Muscle layer of colon (tissue), 2 donors: ENCODE data around the gene TAL1.

Experiments
- H3K27ac ChIP-seq: one replicate; pipeline ENCODE4 v1.7.0; 2013; ENCODE audit warnings: low read depth, mild to moderate bottlenecking, low read length, moderate library complexity
- H3K27me3 ChIP-seq, 2 donors: one replicate each; pipeline ENCODE4 v1.7.0; 2013; ENCODE audit warnings: low read length in 2 of 2, mild to moderate bottlenecking in 2 of 2; ENCODE audit not compliant: insufficient read depth in 2 of 2, control insufficient read depth in 1 of 2
- H3K36me3 ChIP-seq: one replicate; pipeline ENCODE4 v1.7.0; 2013; ENCODE audit warnings: mild to moderate bottlenecking, low read length; ENCODE audit not compliant: insufficient read depth
- H3K4me1 ChIP-seq: one replicate; pipeline ENCODE4 v1.7.0; 2013; ENCODE audit warnings: mild to moderate bottlenecking, low read length; ENCODE audit not compliant: insufficient read depth
- H3K4me3 ChIP-seq, 2 donors: one replicate each; pipeline ENCODE4 v1.7.0; 2013; ENCODE audit warnings: low read length in 2 of 2, low read depth in 1 of 2, mild to moderate bottlenecking in 1 of 2, moderate library complexity in 1 of 2
- H3K9ac ChIP-seq: one replicate; pipeline ENCODE4 v1.7.0; 2013; ENCODE audit warnings: low read length
- H3K9me3 ChIP-seq: one replicate; pipeline ENCODE4 v1.7.0; 2013; ENCODE audit warnings: mild to moderate bottlenecking, low read length
- donor health status: abdominal sarcoma.
- donor health status: Adenocarcinoma of cecum.

Gene TAL1

DNA sequence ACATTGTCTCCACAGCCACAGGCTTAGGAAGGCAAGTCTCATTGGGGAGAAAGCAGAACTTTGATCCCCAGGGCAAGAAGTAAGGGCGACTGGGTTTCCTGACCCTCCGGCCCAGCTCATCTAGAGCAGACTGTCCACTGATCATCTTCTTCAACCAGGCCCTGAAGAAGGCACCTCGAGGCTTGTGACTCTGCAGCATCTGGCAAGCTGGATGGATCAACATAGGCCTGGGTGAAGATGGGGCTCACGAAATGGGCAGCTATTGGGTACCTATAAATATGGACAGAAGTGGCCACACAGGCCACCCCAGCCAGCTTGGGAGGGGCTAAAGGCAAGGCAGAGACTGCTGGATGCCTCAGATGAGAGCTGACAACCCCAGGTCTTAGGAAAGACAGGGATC lies 13.0 kb downstream of the TAL1 start:
- H3K27me3 ChIP-seq: peaks cover 13 to 17% of the 10 kb centered on the region in 2 donors
- H3K9ac ChIP-seq: no peak overlapping the region
- no peaks in the 10 kb centered on the region for H3K36me3 ChIP-seq
- H3K27ac ChIP-seq: no peak overlapping the region
- no peaks in the 10 kb centered on the region for H3K9me3 ChIP-seq
- no peaks in the 10 kb centered on the region for H3K4me1 ChIP-seq
- H3K4me3 ChIP-seq: no peak overlapping the region

DNA sequence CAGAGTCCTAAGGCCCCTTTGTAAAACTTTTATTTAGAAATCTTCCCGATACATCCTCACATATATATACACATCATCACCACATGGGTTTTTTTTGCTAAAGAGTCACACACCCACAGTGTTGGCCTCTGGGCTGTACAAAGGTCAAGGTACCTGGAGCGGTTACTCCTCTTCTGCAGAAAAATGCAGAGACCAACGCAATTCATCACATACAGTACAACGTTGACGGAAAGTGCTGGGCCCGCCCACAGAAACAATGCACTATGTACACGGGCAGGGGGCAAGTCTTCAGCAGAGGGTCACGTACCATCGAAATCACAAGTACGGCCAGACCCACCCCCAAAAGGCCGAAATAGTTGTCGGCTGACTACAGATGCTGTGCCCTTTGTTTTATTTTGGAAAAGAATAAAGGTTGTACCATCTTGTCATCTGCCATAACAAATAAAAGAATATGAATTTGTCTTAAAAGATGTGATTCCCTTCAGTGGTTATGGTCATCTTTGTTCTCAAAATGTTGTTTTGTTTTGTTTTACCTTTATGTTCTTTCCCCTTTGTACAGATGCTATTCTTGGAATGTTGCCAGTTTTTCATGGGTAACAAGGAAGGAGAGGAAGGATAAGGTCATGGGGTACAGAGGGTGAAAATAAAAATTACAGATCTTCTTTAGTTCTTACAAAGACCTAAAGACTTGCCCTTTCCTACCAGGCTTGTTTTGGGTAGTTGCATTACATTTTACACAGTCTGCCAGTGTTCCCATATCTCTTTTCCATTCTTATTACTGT lies 15.6 kb downstream of the TAL1 start:
- Histone ChIP-seq H3K27me3 (no peaks in the 10 kb centered on the region), H3K36me3 (no peaks in the 10 kb centered on the region), H3K27ac (no peak overlapping the region), H3K4me1 (no peaks in the 10 kb centered on the region), H3K9me3 (no peaks in the 10 kb centered on the region), H3K4me3 (no peak overlapping the region), H3K9ac (no peak overlapping the region)

DNA sequence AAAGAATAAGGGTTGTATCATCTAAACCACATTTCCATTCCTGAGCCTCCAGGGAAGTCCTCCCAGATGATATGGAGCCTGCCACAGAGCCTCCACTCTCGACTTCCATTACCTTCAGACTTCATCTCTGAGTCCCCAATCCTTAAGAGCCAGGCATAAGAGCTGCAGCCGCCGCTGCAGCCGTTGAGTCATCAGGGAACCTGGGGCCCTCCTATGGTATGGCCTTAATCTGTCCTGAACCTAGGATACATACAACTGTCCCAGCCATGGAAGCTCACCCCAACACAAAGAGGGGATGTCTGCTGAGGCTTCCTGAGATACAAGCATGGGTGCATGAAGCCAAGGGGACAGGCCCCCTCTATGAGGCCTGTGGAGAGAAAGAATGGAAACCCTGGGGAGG lies 16.3 kb downstream of the TAL1 start:
- Histone ChIP-seq H3K27me3 (no peaks in the 10 kb centered on the region), H3K4me1 (no peaks in the 10 kb centered on the region), H3K4me3 (no peak overlapping the region), H3K27ac (no peak overlapping the region), H3K9ac (no peak overlapping the region), H3K36me3 (no peaks in the 10 kb centered on the region), H3K9me3 (no peaks in the 10 kb centered on the region)

DNA sequence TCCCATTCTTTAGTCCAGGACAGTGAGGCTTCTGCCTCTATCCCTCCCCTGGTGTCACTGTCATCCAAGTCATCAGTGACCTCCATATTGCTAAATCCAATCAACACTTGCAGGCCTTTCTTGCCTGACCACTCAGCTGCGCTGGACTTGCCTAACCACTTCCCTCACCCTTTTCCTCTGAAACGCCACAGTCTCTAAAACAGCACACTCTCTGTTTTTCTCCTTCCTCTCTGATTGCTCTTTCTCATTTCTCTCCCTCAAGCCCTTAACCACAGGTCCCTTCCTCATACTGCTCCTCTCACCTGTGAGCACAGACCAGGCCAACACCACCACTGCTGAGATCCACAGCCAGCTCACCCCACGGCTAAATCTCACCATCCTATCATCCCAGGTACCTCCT lies 17.5 kb downstream of the TAL1 start:
- H3K9ac ChIP-seq: no peak overlapping the region

DNA sequence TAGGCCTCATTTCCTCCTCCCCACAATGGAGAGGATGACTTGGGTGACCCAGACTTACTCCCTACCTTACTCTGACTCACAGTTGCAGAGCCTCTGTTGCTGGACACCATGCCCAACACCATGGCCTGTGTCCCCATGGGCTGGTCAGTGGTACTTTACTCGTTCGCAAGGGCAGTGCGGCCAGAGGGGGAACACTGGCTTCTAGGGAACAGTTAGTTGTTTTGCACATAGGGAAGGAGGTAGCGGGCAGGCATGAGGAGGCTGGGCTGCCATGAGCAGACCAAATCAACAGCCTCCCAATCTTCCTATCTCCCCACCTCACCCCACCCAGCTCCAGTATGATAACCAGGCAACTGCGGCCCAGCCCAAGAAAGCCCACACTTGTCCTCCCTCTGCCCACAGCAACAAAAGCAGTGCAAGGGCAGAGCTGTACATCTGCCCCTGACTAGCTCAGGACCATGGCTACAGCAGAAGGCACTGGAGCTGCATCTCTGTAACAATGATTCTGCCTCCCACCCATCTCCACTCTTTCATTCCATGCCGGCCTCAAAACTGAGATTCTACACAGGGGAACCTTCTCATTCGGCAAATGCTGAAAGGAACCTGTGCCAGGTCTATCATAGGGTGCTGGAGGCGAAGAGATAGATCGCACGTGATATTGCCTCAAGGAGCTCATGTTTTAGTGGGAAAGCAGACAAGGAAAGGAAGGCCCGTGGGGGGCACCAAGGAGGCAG lies 18.6 kb downstream of the TAL1 start:
- H3K4me1 ChIP-seq: no peaks in the 10 kb centered on the region
- no peaks in the 10 kb centered on the region for H3K36me3 ChIP-seq
- H3K9ac ChIP-seq: no peak overlapping the region
- H3K27ac ChIP-seq: no peak overlapping the region
- peaks cover 0 to 2% of the 10 kb centered on the region in 2 donors for H3K27me3 ChIP-seq
- no peaks in the 10 kb centered on the region for H3K9me3 ChIP-seq
- no peak overlapping the region for H3K4me3 ChIP-seq

More for the DNA sequence above, 17.5 kb downstream of the TAL1 start:
- no peak overlapping the region for H3K27ac ChIP-seq
- no peak overlapping the region for H3K4me3 ChIP-seq
- H3K9me3 ChIP-seq: no peaks in the 10 kb centered on the region
- no peaks in the 10 kb centered on the region for H3K4me1 ChIP-seq
- H3K36me3 ChIP-seq: no peaks in the 10 kb centered on the region
- H3K27me3 ChIP-seq: no peaks in the 10 kb centered on the region

DNA sequence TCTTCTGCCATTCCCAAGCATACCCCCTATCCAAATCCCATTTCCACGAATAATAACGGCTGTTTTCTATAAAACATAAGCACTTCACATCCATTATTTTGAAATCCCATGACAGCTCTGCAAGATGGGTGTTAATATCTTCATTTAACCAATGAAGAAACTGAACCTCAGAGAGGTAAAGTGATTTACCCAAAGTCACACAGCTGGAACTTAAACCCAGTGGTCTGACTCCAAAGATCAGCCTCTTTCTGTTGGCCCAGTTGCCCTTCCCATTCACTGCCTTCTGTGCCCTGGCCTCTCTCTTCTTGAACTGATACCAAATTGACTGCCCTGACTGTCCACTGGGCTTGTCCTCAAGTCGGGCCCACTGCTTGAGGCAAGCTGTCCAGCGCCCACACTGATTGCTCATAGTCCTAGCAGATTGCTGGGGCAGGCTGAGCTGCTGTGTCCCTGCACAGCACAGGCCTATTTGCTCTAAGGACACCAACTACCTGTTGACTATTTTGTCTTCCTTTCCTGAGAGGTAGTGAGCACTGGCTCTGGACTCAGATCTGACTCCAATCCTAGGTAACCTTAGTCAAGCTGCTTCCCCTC lies 19.3 kb downstream of the TAL1 start:
- Histone ChIP-seq H3K27me3 (peaks cover 0 to 4% of the 10 kb centered on the region in 2 donors), H3K9me3 (no peaks in the 10 kb centered on the region), H3K4me3 (no peak overlapping the region), H3K9ac (no peak overlapping the region), H3K4me1 (no peaks in the 10 kb centered on the region), H3K36me3 (no peaks in the 10 kb centered on the region), H3K27ac (no peak overlapping the region)

DNA sequence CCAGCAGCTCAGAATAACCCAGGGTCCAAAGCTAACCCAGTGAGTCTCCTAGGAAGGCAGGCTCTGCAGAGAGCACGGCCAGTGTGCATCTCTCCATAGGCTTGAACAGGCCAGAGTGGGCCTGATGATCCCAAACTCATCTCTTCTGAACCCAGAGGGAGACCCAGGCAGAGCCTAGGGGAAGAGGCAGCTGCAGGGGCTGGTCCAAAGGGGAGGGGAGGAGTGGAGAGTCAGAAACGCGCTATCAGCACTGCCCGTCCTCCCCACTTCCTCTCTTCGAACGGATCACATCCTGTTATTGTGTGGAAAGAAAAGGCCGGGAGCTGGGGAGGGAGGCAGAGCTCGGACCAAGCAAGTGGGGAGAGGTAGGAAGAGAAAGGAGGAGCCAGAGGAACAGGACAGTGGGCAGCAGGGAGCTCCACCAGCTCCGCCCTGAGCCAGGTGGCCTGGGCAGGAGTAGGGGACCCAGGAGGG lies 20.2 kb downstream of the TAL1 start:
- H3K27ac ChIP-seq: no peak overlapping the region
- H3K36me3 ChIP-seq: no peaks in the 10 kb centered on the region
- H3K4me1 ChIP-seq: no peaks in the 10 kb centered on the region
- H3K9me3 ChIP-seq: no peaks in the 10 kb centered on the region
- H3K4me3 ChIP-seq: no peak overlapping the region
- peaks cover 0 to 4% of the 10 kb centered on the region in 2 donors for H3K27me3 ChIP-seq
- H3K9ac ChIP-seq: no peak overlapping the region

DNA sequence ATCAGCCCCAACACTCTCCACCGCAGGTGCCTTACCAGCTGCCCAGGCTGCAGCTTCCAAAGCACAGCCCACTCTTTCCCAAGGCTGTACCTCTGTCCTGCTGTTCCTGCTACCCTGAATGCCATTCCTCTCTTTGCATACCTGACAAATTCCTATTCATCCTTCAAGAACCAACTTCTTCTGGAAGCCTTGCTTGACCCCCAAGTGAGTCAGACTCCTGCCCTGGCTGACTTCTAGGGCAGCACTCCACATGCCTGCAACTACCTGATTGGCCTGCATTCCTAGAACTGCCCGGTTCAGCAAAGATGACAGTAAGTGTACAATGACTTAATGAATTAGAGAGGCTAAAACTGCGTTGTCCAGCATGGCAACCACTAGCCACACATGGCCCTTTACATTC lies 21.4 kb downstream of the TAL1 start:
- peaks cover 0 to 4% of the 10 kb centered on the region in 2 donors for H3K27me3 ChIP-seq
- no peaks in the 10 kb centered on the region for H3K36me3 ChIP-seq
- H3K27ac ChIP-seq: no peak overlapping the region

DNA sequence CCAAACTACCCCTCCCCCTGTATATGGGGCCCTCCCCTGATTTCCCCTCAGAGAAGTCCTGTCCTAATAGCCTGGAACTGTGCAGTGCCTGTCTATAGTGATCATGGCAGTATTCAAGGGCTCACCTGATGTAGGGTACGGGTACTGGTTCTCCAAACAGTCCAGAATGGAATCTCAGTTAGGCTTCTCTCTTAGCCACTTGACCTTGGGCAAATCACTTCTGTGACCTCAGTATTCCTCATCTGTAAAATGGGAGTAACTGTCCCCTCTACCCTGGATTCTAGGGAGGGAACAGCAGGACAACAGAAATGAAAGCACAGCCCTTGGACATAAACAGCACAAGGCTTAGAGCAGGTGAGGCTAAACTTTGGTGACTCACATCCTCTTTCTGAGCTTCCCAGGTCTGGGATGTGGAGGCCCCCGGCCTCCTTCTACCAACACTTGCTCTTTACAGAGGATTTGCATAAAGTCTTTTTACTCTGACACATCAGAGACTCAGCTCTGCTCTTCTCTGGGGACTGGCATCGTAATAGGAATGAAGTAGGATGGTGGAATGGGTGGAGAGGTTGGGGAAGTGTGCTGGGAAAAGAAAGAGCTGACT lies 22.2 kb downstream of the TAL1 start:
- no peaks in the 10 kb centered on the region for H3K9me3 ChIP-seq

More for the DNA sequence above, 21.4 kb downstream of the TAL1 start:
- no peak overlapping the region for H3K4me3 ChIP-seq
- H3K4me1 ChIP-seq: no peaks in the 10 kb centered on the region
- H3K9ac ChIP-seq: no peak overlapping the region
- H3K9me3 ChIP-seq: no peaks in the 10 kb centered on the region

DNA sequence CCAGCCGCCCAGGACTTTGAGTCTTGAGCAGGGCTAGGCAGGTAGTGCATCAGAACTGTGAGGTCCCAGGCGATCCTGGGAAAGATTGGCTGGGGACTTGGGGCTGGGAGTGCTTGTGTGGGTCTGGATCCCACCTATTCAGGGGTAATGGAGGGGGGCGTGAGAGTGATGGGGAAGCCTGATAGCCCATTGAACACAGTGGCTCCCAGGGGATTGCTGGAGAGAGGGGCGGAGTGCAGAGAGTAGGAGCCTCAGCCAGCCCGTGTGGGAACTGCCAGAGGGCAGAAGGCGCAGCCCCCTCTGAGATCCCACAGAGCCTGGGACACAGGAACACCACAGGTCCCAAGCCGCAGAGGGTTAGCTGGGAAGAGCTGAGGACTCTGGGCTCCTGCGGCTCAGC lies 22.9 kb downstream of the TAL1 start:
- Histone ChIP-seq H3K27me3 (peaks cover 0 to 4% of the 10 kb centered on the region in 2 donors), H3K4me3 (no peak overlapping the region), H3K4me1 (no peaks in the 10 kb centered on the region), H3K9me3 (no peaks in the 10 kb centered on the region), H3K36me3 (no peaks in the 10 kb centered on the region), H3K27ac (no peak overlapping the region), H3K9ac (no peak overlapping the region)

More for the DNA sequence above, 22.2 kb downstream of the TAL1 start:
- H3K4me1 ChIP-seq: no peaks in the 10 kb centered on the region
- H3K27ac ChIP-seq: no peak overlapping the region
- H3K4me3 ChIP-seq: no peak overlapping the region
- no peak overlapping the region for H3K9ac ChIP-seq
- peaks cover 0 to 4% of the 10 kb centered on the region in 2 donors for H3K27me3 ChIP-seq
- H3K36me3 ChIP-seq: no peaks in the 10 kb centered on the region

DNA sequence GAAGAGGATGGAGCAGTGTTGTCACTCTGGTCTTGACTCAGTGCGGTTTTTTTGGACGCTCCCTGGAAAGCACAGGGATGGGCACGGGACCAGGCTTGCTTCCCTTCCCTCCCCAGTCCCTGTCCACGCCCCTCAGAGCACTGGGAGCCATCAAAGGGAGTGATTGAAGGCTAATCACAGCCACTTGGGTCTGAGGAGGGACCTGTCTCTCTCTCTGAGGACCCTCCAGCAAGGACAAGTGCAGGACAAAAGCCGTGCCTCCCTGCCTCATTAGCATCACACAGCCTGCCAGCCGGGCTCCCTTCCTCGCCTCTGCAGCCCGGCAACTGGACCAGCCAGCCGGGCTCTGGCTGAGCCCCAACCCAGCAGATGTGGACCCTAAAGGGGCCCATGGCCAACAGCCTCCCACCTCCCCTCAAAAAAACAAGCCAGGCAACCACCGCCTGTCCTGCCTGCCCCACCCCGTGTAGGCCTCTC lies 23.6 kb downstream of the TAL1 start:
- no peak overlapping the region for H3K27ac ChIP-seq
- no peak overlapping the region for H3K9ac ChIP-seq
- H3K9me3 ChIP-seq: no peaks in the 10 kb centered on the region
- peaks cover 0 to 4% of the 10 kb centered on the region in 2 donors for H3K27me3 ChIP-seq
- H3K4me3 ChIP-seq: no peak overlapping the region
- no peaks in the 10 kb centered on the region for H3K36me3 ChIP-seq
- H3K4me1 ChIP-seq: no peaks in the 10 kb centered on the region
